ENCODE measurements around the gene FNBP1. TPM values are rescaled to one million over a fixed set of nuclear protein-coding genes. Genes with fewer than 3 reads are reported as not detected.
"Not testable (repeated sequence)": the region's sequence is repeated elsewhere in the genome, so short reads cannot be mapped to it uniquely, and the experiment has no call there.

FNBP1 gene
- total RNA-seq, 1 donor from 2014 or later, result 202 TPM

DNA sequence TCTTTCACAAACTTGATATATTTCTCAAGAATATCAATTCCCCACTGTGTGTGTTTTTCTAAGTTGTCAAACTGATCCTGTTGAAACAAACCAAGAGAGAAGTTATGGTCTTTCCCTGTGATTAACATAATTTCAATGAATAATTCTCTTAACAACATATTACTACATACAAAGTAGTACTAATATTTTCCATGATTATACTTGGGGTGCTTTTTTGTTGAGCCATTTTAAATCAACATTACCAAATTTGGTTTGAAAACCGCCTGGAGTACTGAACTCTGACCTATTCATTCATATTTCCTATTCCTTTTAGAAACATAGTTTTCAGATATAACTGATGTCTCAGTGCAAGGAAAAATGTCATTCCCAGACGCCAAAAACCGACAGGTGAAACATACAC, 48.1 kb downstream of the FNBP1 start:
- H3K27me3 Mint-ChIP-seq (ENCODE audit: insufficient read depth), result no peaks in the 10 kb centered on the region
- peaks cover 47% of the 10 kb centered on the region for H3K36me3 Mint-ChIP-seq (ENCODE audit: low read depth)
- no peak for DNase-seq (ENCODE audit: low spot score)
- peaks cover 67% of the 10 kb centered on the region for H3K4me1 Mint-ChIP-seq (ENCODE audit: low read depth)
- peak overlapping the region; percentile 95 for H3K27ac Mint-ChIP-seq
- no peaks in the 10 kb centered on the region for H3K9me3 Mint-ChIP-seq
- H3K4me3 Mint-ChIP-seq, result peak overlapping the region; percentile 76
- intact Hi-C loops (cut with micrococcal nuclease), result loop anchor here (1.0 kb wide), 1 partner anchor 21 kb away; no protein-coding TSS in a partner anchor

DNA sequence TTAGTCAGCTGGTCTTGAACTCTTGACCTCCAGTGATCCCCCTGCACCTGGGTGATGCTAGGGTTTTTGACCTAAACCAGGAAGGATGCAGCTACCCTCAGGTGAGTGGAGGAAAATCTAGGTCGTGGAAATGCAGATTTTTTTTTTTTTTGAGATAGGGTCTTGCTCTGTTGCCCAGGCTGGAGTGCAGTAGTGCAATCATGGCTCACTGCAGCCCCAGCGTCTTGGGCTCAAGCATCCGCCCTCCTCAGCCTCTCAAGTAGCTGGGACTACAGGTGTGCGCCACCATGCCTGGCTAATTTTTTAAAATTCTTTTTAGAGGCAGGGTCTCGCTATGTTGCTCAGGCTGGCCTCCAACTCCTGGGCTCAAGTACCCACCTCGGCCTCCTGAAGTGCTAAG, 51.9 kb downstream of the FNBP1 start:
- H3K9me3 Mint-ChIP-seq; DNase-seq (ENCODE audit: low spot score); H3K27me3 Mint-ChIP-seq (ENCODE audit: insufficient read depth); intact Hi-C loops (cut with micrococcal nuclease): not testable (repeated sequence)
- H3K27ac Mint-ChIP-seq, result peak overlapping the region; percentile 97
- peak overlapping the region; percentile 24 for H3K4me3 Mint-ChIP-seq
- H3K36me3 Mint-ChIP-seq (ENCODE audit: low read depth), result peaks cover 50% of the 10 kb centered on the region
- peaks cover 67% of the 10 kb centered on the region for H3K4me1 Mint-ChIP-seq (ENCODE audit: low read depth)

DNA sequence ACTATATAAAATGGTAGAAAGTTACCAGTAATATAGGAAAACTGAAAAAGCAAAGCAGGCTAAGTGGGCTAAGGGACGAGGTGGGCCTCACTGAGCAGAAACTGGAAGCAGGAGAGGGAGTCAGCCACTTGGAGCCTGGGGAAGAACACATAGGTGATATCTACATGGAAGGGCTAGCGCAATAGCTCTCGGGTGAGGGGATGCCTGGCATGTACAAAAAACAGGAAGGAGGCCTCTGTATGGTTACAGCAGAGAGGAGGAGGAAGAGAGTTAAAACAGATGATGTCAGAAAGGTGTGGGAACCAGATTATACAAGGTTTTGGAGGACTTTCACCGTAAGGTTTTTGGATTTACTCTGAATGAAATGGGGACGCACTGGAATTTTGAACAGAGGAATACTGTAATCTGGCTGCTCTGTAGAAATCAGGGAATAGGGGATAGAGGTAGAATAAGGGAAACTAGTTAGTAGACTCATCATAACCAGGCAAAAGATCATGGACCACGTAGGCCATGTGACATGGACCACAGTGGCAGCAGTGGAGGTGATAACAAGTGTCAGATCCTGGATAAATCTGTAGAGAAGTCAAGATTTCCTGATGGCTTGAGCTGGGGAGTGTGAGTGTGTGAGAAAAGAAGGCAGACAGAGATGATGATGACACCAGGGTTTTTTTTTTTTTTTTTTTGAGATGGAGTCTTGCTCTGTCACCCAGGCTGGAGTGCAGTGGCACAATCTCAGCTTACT, 52.5 kb downstream of the FNBP1 start:
- intact Hi-C loops (cut with micrococcal nuclease), result no loop called here
- peak; percentile 23 for DNase-seq (ENCODE audit: low spot score)
- H3K27me3 Mint-ChIP-seq (ENCODE audit: insufficient read depth), result no peaks in the 10 kb centered on the region
- peaks cover 63% of the 10 kb centered on the region for H3K4me1 Mint-ChIP-seq (ENCODE audit: low read depth)
- no peaks in the 10 kb centered on the region for H3K9me3 Mint-ChIP-seq
- peaks cover 46% of the 10 kb centered on the region for H3K36me3 Mint-ChIP-seq (ENCODE audit: low read depth)
- H3K27ac Mint-ChIP-seq, result peak overlapping the region; percentile 97
- H3K4me3 Mint-ChIP-seq, result peak overlapping the region; percentile 69

DNA sequence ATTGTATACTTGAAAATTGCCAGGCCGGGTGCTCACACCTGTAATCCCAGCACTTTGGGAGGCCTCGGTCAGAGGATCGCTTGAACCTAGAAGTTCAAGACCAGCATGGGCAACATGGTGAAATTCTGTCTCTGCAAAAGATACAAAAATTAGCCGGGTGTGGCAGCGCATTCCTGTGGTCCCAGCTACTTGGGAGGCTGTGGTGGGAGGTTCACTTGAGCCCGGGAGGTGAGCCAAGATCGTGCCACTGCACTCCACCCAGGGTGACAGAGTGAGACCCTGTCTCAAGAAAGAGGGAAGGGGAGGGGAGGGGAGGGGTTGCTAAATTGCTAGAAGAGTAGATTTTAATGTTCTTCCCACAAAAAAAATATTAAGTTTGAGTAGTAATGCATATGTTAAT, 53.2 kb downstream of the FNBP1 start:
- Mint-ChIP-seq H3K9me3 (no peaks in the 10 kb centered on the region), H3K27ac (peak overlapping the region; percentile 88), H3K27me3 (ENCODE audit: insufficient read depth) (no peaks in the 10 kb centered on the region), H3K4me3 (no peak overlapping the region), H3K4me1 (ENCODE audit: low read depth) (peaks cover 61% of the 10 kb centered on the region), H3K36me3 (ENCODE audit: low read depth) (peaks cover 45% of the 10 kb centered on the region)
- no peak for DNase-seq (ENCODE audit: low spot score)
- intact Hi-C loops (cut with micrococcal nuclease), result loop anchor here (1.0 to 2.0 kb wide), 2 partner anchors 21 to 57 kb away; no protein-coding TSS in a partner anchor

DNA sequence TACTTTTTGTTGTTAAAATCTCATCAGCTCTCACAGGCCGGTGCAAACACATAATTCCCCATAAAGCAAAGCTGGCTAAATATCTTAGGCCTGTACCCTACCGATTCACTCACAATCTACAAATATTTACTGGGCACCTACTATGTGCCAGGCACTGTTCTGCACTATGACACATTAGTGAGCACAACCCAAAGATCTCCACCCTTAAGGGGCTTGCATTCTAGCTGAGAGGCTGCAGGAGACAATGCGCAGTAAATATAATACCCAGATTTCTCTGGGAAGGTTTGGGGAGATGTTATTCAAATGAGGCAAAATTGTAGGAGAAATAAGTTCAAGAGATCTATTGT, 53.7 kb downstream of the FNBP1 start:
- H3K4me3 Mint-ChIP-seq, result peak overlapping the region; percentile 8
- H3K4me1 Mint-ChIP-seq (ENCODE audit: low read depth), result peaks cover 60% of the 10 kb centered on the region
- H3K27me3 Mint-ChIP-seq (ENCODE audit: insufficient read depth), result no peaks in the 10 kb centered on the region
- no peak for DNase-seq (ENCODE audit: low spot score)
- peaks cover 46% of the 10 kb centered on the region for H3K36me3 Mint-ChIP-seq (ENCODE audit: low read depth)
- H3K9me3 Mint-ChIP-seq, result no peaks in the 10 kb centered on the region
- intact Hi-C loops (cut with micrococcal nuclease), result loop anchor here (1.0 to 2.0 kb wide), 2 partner anchors 21 to 57 kb away; no protein-coding TSS in a partner anchor
- peak overlapping the region; percentile 88 for H3K27ac Mint-ChIP-seq

DNA sequence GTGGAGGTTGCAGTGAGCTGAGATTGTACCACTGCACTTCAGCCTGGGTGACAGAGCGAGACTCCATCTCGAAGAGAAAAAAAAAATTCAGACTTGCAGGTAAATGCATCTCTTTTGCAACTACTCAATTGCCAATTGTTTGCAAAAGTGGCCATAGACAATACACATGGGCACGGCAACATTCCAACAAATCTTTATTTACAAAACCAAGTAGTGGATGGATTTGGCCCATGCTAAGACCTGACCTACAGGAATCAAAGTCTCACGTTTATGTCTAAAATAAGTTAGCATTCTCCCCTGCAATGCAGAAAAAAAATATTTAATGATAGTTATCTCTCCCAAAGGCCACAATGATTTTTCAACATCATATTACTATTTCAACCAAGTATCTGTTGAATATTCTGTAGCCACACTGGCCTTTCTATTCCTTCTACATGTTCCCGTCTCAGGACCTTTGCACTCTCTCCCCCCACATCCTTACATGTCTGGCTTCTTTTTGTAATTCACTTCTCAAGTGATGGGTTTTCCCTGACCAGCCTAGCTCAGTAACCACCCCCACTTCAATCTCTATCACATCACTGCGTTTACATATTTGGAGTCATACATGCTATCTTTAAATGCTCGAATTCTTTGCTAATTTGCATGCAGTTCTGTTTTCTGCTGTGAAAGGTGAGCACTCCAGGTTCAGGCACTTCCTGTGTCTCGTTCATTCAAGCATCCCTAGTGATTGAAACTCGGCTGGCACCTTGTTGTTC, 54.2 kb downstream of the FNBP1 start:
- H3K36me3 Mint-ChIP-seq (ENCODE audit: low read depth), result peaks cover 41% of the 10 kb centered on the region
- intact Hi-C loops (cut with micrococcal nuclease), result loop anchor here (1.0 to 2.0 kb wide), 2 partner anchors 20 to 56 kb away; no protein-coding TSS in a partner anchor
- peak overlapping the region; percentile 8 for H3K4me3 Mint-ChIP-seq
- H3K9me3 Mint-ChIP-seq, result no peaks in the 10 kb centered on the region
- peak overlapping the region; percentile 88 for H3K27ac Mint-ChIP-seq
- peaks cover 55% of the 10 kb centered on the region for H3K4me1 Mint-ChIP-seq (ENCODE audit: low read depth)
- H3K27me3 Mint-ChIP-seq (ENCODE audit: insufficient read depth), result no peaks in the 10 kb centered on the region
- no peak for DNase-seq (ENCODE audit: low spot score)

DNA sequence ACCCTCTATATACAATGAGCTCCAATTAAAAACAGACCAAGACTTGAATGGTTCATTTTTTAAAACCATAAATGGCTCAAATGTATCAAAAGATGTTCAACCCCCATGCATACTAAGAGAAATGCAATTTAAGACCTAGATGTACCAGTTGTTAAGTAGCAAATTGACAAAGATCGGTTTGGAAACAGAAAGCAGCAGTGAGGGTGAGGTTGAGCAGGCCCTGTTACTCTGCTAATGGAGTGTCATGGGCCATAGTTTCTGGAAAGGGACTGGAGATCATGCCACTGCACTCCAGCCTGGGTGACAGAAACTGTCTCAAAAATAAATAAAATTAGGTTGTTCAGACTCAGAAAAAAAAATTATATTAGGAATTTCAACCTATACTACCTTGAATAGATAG, 55.0 kb downstream of the FNBP1 start:
- intact Hi-C loops (cut with micrococcal nuclease), result loop anchor here (1.0 to 2.0 kb wide), 3 partner anchors 25 to 55 kb away; no protein-coding TSS in a partner anchor
- Mint-ChIP-seq H3K4me1 (ENCODE audit: low read depth) (peaks cover 54% of the 10 kb centered on the region), H3K4me3 (no peak overlapping the region), H3K27me3 (ENCODE audit: insufficient read depth) (no peaks in the 10 kb centered on the region), H3K9me3 (no peaks in the 10 kb centered on the region), H3K36me3 (ENCODE audit: low read depth) (peaks cover 41% of the 10 kb centered on the region), H3K27ac (peak overlapping the region; percentile 74)
- no peak for DNase-seq (ENCODE audit: low spot score)

DNA sequence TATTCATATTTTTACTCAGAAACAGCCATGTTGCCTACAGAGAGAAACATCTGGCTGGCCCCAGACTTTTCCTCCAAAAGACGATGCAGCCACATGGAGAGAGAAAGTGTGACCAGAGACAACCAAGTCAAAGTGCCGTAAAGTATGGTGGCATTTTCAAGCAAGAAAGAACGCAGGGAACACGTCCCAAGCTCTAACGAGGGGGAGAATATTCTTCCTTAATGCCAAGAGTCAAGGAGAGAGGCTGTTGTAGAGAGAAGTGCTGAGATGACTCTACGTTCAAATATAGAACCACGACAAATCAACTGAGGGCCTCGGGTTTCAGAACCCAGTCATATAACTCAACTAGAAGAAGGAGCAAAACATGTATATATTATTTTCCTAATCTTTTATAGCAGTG, 55.9 kb downstream of the FNBP1 start:
- Mint-ChIP-seq H3K27ac (peak overlapping the region; percentile 96), H3K27me3 (ENCODE audit: insufficient read depth) (no peaks in the 10 kb centered on the region), H3K36me3 (ENCODE audit: low read depth) (peaks cover 41% of the 10 kb centered on the region), H3K9me3 (no peaks in the 10 kb centered on the region), H3K4me1 (ENCODE audit: low read depth) (peaks cover 51% of the 10 kb centered on the region), H3K4me3 (no peak overlapping the region)
- no peak for DNase-seq (ENCODE audit: low spot score)
- intact Hi-C loops (cut with micrococcal nuclease), result loop anchor here (1.0 kb wide), 2 partner anchors 24 to 47 kb away; no protein-coding TSS in a partner anchor

DNA sequence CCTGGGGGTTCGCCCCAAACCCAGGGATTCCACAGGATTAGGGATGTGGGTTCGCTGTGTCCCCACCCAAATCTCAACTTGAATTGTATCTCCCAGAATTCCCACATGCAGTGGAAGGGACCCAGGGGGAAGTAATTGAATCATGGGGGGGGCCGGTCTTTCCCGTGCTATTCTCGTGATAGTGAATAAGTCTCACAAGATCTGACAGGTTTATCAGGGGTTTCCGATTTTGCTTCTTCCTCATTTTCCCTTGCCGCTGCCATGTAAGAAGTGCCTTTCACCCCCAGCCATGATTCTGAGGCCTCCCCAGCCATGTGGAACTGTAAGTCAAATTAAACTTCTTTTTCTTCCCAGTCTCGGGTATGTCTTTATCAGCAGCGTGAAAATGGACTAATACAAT, 58.4 kb downstream of the FNBP1 start:
- DNase-seq (ENCODE audit: low spot score); H3K27me3 Mint-ChIP-seq (ENCODE audit: insufficient read depth); H3K4me3 Mint-ChIP-seq; intact Hi-C loops (cut with micrococcal nuclease); H3K9me3 Mint-ChIP-seq: not testable (repeated sequence)
- H3K36me3 Mint-ChIP-seq (ENCODE audit: low read depth), result peaks cover 34% of the 10 kb centered on the region
- peaks cover 42% of the 10 kb centered on the region for H3K4me1 Mint-ChIP-seq (ENCODE audit: low read depth)
- H3K27ac Mint-ChIP-seq, result peak overlapping the region; percentile 55

DNA sequence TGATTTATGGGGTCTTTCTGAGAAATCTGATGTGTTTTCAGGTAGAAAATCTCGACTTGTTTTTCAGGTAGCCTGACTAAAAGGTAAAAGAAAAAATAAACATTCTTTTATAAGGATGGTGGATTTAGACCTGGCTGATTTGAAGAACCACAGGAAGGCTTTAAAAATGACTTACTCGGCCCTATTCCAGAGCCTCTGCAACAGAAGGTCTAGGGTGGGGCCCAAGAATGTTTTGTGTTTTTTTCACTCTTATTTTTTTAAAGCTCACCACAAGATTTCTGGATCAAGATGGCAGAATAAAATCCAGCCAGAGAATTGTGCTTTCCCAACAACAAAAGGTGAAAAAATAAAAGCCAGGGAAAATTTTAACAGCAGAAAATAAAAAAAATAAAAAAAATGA, 59.1 kb downstream of the FNBP1 start:
- Mint-ChIP-seq H3K4me3 (no peak overlapping the region), H3K27me3 (ENCODE audit: insufficient read depth) (no peaks in the 10 kb centered on the region), H3K36me3 (ENCODE audit: low read depth) (peaks cover 32% of the 10 kb centered on the region), H3K9me3 (no peaks in the 10 kb centered on the region), H3K27ac (no peak overlapping the region), H3K4me1 (ENCODE audit: low read depth) (peaks cover 39% of the 10 kb centered on the region)
- no peak for DNase-seq (ENCODE audit: low spot score)
- intact Hi-C loops (cut with micrococcal nuclease), result no loop called here

DNA sequence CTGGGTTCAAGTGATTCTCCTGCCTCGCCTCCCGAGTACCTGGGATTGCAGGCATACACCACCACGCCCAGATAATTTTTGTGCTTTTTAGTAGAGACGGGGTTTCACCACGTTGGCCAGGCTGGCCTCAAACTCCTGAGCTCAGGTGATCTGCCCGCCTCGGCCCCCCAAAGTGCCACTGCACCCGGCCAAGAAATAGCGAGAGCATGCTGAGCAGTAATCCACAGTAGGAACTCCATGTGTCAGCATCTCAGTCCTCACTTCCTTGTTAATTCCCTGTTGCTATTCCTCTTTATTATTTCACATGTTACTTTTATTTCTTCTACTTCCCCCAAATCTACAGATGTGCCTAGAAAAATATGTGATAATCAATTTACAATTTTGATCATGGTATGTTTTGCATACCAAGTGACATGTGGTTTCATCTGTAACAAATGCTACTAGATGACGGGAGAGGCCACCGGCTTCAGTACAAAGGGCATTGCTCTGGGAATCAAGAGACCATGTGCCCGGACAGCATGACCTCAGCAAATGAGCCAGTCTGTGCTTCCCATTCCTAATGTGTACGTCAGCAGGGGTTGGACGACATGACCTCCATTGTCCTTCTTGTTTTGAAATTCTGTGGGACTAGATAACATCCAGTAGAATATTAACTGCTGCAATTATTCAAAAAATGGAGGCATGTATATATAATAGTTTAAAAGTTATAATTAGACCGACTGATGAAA, 61.6 kb downstream of the FNBP1 start:
- Mint-ChIP-seq H3K36me3 (ENCODE audit: low read depth) (peaks cover 37% of the 10 kb centered on the region), H3K27me3 (ENCODE audit: insufficient read depth) (no peaks in the 10 kb centered on the region), H3K27ac (peak overlapping the region; percentile 67), H3K9me3 (no peaks in the 10 kb centered on the region), H3K4me1 (ENCODE audit: low read depth) (peaks cover 23% of the 10 kb centered on the region), H3K4me3 (no peak overlapping the region)
- no peak for DNase-seq (ENCODE audit: low spot score)
- intact Hi-C loops (cut with micrococcal nuclease), result no loop called here

DNA sequence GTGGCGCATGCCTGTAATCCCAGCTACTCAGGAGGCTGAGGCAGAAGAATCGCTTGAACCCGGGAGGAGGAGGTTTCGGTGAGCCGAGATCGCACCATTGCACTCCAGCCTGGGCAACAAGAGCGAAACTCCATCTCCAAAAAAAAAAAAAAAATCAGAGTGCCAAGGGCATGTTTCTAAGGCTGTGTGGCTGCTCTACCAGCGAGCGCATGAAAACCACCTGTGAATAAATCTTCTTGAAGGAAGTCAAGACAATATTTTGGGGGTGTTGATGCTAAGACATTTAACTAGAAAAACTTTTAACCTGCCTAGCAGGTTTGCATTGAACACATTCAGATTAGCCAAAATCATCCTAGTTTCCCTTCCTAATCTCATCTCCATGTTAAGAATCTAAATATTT, 62.8 kb downstream of the FNBP1 start:
- H3K9me3 Mint-ChIP-seq; H3K27me3 Mint-ChIP-seq (ENCODE audit: insufficient read depth); H3K4me3 Mint-ChIP-seq; H3K27ac Mint-ChIP-seq; intact Hi-C loops (cut with micrococcal nuclease); DNase-seq (ENCODE audit: low spot score): not testable (repeated sequence)
- peaks cover 36% of the 10 kb centered on the region for H3K36me3 Mint-ChIP-seq (ENCODE audit: low read depth)
- peaks cover 18% of the 10 kb centered on the region for H3K4me1 Mint-ChIP-seq (ENCODE audit: low read depth)

All from activated T-helper 1 cell treated with anti-CD3 and anti-CD28 coated beads, Interleukin-12 subunit alpha, Interleukin-12 subunit beta, Interleukin-2, Interleukin-4 antibody, amounts not matched to agents 30 ng/mL and 10 ng/mL and 1 ng/mL, durations not matched to agents 14 hours and 24 hours and 36 hours (primary cell).